Body of pancreas (tissue), 4 donors: Measurements from ENCODE around the gene MUC20.
"Not testable (repeated sequence)": the region's sequence is repeated elsewhere in the genome, so short reads cannot be mapped to it uniquely, and the experiment has no call there.

Experiments
- CTCF ChIP-seq, 7 experiments: fragments of 450-650 bp in 4 of 7; fragments of 200-600 bp in 3 of 7; sonication (generic) in 3 of 7; IDR thresholded peaks; one replicate each; pipeline ENCODE4 v1.5.1; 2016 to 2019; ENCODE audit warnings: antibody characterized with exemption in 7 of 7
- POLR2A ChIP-seq, 3 donors: fragments of 450-650 bp; IDR thresholded peaks; one replicate each; pipeline ENCODE4 v1.6.1; 2016; ENCODE audit warnings: antibody characterized with exemption in 3 of 3, mild to moderate bottlenecking in 2 of 3

- not testable (repeated sequence) for TF ChIP-seq CTCF, POLR2A (IDR thresholded peaks at IDR 0.05)
These were observed 9.5 kb upstream of the MUC20 start for GRCh38 chr3:195711091-195711812.
